ENCODE results near the gene PICK1.

- TF ChIP-seq CTCF (IDR thresholded peaks at IDR 0.05; ENCODE audit: poor library complexity, severe bottlenecking) (no peak), EZH2 (IDR thresholded peaks at IDR 0.05; ENCODE audit: borderline replicate concordance, insufficient read depth, low read length, poor library complexity, severe bottlenecking) (no peak), POLR2AphosphoS5 (IDR thresholded peaks at IDR 0.05) (no peak)
These were observed 46.9 kb downstream of the PICK1 start for GRCh38 chr22:38104084-38104483.
